Upper lobe of right lung (tissue), 1 donor: Measurements from ENCODE around the gene ARHGAP21. TPM values are rescaled to one million over a fixed set of nuclear protein-coding genes. Genes with fewer than 3 reads are reported as not detected.

Source experiments
- ATAC-seq: fragments of 200-7000 bp; cut with Tn5 transposase; one replicate; pipeline ENCODE4 v1.9.1; 2020; ENCODE audit warnings: mild to moderate bottlenecking, moderate library complexity
- DNase-seq: peaks from one replicate; pipeline ENCODE4 v3.0.0-alpha.2; 2020
- H3K27ac ChIP-seq: fragments of 200-600 bp; one replicate; pipeline ENCODE4 v1.8.0; 2022
- H3K27me3 ChIP-seq: fragments of 200-600 bp; one replicate; pipeline ENCODE4 v1.8.0; 2022; ENCODE audit warnings: mild to moderate bottlenecking
- H3K36me3 ChIP-seq: fragments of 200-600 bp; one replicate; pipeline ENCODE4 v1.8.0; 2022
- H3K4me1 ChIP-seq: fragments of 200-600 bp; one replicate; pipeline ENCODE4 v1.8.0; 2022
- H3K4me3 ChIP-seq: fragments of 200-600 bp; one replicate; pipeline ENCODE4 v1.8.0; 2022; ENCODE audit warnings: mild to moderate bottlenecking
- H3K9me3 ChIP-seq: fragments of 200-600 bp; one replicate; pipeline ENCODE4 v1.8.0; 2022
- intact Hi-C: fragments of 100-400 bp; cut with DNase I; formaldehyde crosslinking; loops from one replicate; pipeline ENCODE4 v1.11.0; 2022
- total RNA-seq: library from RNA; stranded (reverse); fragmentation: NEBNext Ultra II Directional; extraction: Animal tissue kit (Norgen Biotek cat#: 25700); gene quantifications from one replicate; pipeline ENCODE4 v1.2.1, GENCODE V29; 2021
- TF ChIP-seq, protein P1 (sequence below): fragments of 200-600 bp; IDR thresholded peaks from one replicate; pipeline ENCODE4 v1.8.0; 2022; ENCODE audit warnings: antibody characterized with exemption
- donor health status: DM: no; HTN: yes; CAD: no; lungs with severe emphysema.

Gene ARHGAP21
- total RNA-seq, 1 donor from 2014 or later = 85.0 TPM

DNA sequence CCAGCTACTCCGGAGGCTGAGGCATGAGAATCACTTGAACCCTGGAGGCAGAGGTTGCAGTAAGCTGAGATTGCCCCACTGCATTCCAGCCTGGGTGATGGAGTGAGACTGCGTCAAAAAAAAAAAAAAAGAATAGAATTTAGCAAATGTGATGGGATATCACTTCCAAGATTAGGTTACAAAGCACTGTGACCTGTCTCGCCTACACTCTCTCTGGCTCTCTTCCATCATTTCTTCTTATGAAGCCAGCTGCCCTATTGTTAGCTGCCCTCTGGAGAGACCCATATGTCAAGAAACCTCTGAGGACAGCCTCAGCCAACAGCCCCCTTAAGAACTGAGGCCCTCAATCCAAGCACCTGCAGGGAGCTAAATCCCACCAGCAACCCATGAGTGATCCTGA is 28.2 kb downstream of the ARHGAP21 start:
- Histone ChIP-seq H3K27ac (no peak overlapping the region), H3K9me3 (no peaks in the 10 kb centered on the region), H3K36me3 (no peaks in the 10 kb centered on the region), H3K4me3 (no peak overlapping the region), H3K4me1 (no peaks in the 10 kb centered on the region), H3K27me3 (no peaks in the 10 kb centered on the region)
- TF ChIP-seq, protein P1, sequence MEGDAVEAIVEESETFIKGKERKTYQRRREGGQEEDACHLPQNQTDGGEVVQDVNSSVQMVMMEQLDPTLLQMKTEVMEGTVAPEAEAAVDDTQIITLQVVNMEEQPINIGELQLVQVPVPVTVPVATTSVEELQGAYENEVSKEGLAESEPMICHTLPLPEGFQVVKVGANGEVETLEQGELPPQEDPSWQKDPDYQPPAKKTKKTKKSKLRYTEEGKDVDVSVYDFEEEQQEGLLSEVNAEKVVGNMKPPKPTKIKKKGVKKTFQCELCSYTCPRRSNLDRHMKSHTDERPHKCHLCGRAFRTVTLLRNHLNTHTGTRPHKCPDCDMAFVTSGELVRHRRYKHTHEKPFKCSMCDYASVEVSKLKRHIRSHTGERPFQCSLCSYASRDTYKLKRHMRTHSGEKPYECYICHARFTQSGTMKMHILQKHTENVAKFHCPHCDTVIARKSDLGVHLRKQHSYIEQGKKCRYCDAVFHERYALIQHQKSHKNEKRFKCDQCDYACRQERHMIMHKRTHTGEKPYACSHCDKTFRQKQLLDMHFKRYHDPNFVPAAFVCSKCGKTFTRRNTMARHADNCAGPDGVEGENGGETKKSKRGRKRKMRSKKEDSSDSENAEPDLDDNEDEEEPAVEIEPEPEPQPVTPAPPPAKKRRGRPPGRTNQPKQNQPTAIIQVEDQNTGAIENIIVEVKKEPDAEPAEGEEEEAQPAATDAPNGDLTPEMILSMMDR = no peak
- ATAC-seq = no peak
- no peak for DNase-seq
- intact Hi-C loops = no loop called here

DNA sequence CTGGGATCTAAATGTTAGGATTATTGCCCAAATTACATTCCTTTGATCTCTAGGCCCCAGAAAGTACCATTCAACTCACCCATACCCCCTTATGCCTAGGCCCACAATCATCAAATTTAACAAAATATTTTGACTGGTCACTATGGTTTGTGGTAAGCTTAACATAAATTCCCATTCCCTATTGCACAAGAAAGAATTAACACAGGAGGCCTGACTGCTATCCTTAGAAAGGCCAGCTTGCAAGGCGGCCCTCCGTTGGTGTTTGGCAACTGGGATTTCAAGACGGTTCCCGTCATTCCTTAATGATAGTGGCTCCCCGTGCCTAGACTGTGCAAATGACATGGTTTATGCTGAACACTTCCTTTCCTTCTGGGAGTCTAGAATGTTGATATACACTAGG is 29.6 kb downstream of the ARHGAP21 start:
- no peaks in the 10 kb centered on the region for H3K4me1 ChIP-seq
- DNase-seq = no peak
- TF ChIP-seq, protein P1 = no peak

DNA sequence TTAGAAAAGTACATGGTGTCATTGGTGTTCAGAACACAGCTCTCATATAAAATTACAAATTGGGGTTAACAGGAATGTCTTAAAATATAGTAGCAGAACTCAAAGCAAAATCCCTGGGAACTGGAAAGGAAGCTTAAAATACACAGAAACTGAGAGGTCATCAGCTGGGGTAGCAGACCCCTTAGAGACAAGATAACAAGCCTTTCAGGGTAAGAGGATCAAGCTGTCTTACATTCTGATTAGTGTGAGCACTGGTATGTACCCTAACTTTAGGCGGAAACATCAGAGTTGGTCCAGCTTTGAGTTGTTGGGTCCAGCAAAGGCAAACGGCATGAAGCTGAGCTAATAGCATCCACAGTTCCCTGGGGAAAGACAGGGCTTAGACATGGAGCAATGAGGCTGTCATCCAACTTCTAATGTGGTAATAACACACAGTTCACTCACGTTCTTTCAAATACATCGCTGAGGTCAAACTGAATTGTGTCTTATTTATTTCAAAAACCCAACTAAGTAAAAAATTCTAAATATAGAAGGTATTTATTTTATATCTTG is 32.6 kb downstream of the ARHGAP21 start:
- no peaks in the 10 kb centered on the region for H3K27me3 ChIP-seq
- no peak overlapping the region for H3K27ac ChIP-seq
- H3K36me3 ChIP-seq = no peaks in the 10 kb centered on the region
- TF ChIP-seq, protein P1 = no peak
- H3K4me3 ChIP-seq = no peak overlapping the region
- no peaks in the 10 kb centered on the region for H3K4me1 ChIP-seq
- DNase-seq (no peak), ATAC-seq (no peak)
- H3K9me3 ChIP-seq = no peaks in the 10 kb centered on the region
- intact Hi-C loops = no loop called here

More for the DNA sequence above, 29.6 kb downstream of the ARHGAP21 start:
- intact Hi-C loops = no loop called here
- Histone ChIP-seq H3K9me3 (no peaks in the 10 kb centered on the region), H3K27me3 (no peaks in the 10 kb centered on the region), H3K27ac (no peak overlapping the region), H3K4me3 (no peak overlapping the region), H3K36me3 (no peaks in the 10 kb centered on the region)
- no peak for ATAC-seq

DNA sequence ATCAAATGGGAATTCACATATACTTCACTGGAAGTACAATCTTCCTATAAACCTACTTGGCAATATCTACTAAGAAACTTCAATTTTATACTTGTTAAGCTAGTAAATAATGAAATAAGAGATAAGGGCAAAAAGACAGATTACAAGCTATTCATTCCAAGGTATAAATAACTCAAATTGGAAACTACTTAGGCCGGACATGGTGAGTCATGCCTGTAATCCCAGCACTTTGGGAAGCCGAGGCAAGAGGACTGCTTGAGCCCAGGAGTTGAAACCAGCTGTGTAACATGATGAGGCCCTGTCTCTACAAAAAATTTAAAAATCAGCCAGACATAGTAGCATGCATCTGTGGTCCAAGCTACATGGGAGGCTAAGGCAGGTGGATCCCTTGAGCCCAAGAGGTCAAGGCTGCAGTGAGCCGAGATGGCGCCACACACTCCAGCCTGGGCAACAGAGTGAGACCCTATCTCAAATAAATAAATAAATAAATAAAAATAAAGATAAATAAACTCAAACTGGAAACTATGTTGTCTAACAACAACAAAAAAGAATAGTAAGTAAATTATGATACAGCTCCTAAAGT is 37.6 kb downstream of the ARHGAP21 start:
- TF ChIP-seq, protein P1 = no peak
- no peaks in the 10 kb centered on the region for H3K9me3 ChIP-seq
- H3K27ac ChIP-seq = no peak overlapping the region
- no peaks in the 10 kb centered on the region for H3K27me3 ChIP-seq
- ATAC-seq = no peak
- peaks cover 10% of the 10 kb centered on the region for H3K4me1 ChIP-seq
- no peak overlapping the region for H3K4me3 ChIP-seq
- intact Hi-C loops = no loop called here
- no peak for DNase-seq
- no peaks in the 10 kb centered on the region for H3K36me3 ChIP-seq

DNA sequence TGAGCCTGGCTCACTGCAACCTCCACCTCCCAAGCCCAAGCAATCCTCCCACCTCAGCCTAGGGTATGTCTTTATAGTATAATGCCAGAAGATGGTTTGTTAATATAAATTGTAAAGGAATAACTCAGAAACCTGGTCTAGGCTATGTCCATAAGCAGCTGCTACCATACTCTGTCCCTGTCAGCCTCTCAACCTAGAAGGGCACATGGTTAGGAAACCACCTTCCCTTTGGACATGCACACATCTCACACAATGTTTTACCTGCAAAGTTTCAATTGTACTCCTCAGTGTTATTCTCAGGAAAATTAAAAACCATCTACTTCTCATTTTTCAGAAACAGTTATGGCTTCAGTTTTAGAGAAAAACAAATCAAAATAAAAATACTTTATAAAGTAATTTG is 40.1 kb downstream of the ARHGAP21 start:
- no peaks in the 10 kb centered on the region for H3K9me3 ChIP-seq
- no peak overlapping the region for H3K27ac ChIP-seq
- H3K36me3 ChIP-seq = no peaks in the 10 kb centered on the region
- H3K27me3 ChIP-seq = no peaks in the 10 kb centered on the region
- ATAC-seq = no peak
- H3K4me3 ChIP-seq = no peak overlapping the region
- intact Hi-C loops = no loop called here
- TF ChIP-seq, protein P1 = no peak
- peaks cover 19% of the 10 kb centered on the region for H3K4me1 ChIP-seq
- DNase-seq = no peak
